SK-N-SH (cell line): ENCODE results near the gene CAGE1. TPM values are rescaled to one million over a fixed set of nuclear protein-coding genes. Genes with fewer than 3 reads are reported as not detected.

Experiments used
- CTCF ChIA-PET: fragments of 300-600, 350-600 bp; formaldehyde crosslinking; extraction: SDS; loops from one replicate; lab custom pipeline; 2021; lab: Yijun Ruan, JAX
- POLR2A ChIA-PET: fragments of 350-600 bp; sonication (Branson Sonifier 250); formaldehyde crosslinking; extraction: SDS; loops from one replicate; lab custom pipeline; 2020; ENCODE audit warnings: antibody characterized with exemption, inconsistent platforms; lab: Yijun Ruan, JAX
- DNase-seq: peaks from one replicate; pipeline ENCODE4 v3.0.0; 2012
- H2AFZ ChIP-seq: fragments of 200-600 bp; sonication (generic); 2 replicates; pipeline ENCODE4 v1.8.1; 2016; ENCODE audit warnings: antibody characterized with exemption, mild to moderate bottlenecking, low read depth
- H3F3A ChIP-seq: fragments of 200-600 bp; sonication (generic); replicated peaks from 2 replicates; pipeline ENCODE3; 2016; ENCODE audit warnings: antibody characterized with exemption, mild to moderate bottlenecking; ENCODE audit not compliant: insufficient read depth
- H3K27ac ChIP-seq, 2 experiments: fragments of 200-500 bp in 1 of 2; fragments of 200-600 bp in 1 of 2; sonication (Bioruptor generic) in 1 of 2; sonication (generic), shearing (Covaris generic) in 1 of 2; 2 replicates each; pipeline versions ENCODE4 v1.5.1 to v1.6.1; 2014 to 2016; ENCODE audit warnings: low read depth in 2 of 2, inconsistent platforms in 1 of 2, low read length in 1 of 2, mild to moderate bottlenecking in 1 of 2, mixed read lengths in 1 of 2
- H3K27me3 ChIP-seq: fragments of 200-600 bp; sonication (generic), shearing (Covaris generic); 2 replicates; pipeline ENCODE4 v1.6.1; 2016; ENCODE audit warnings: mixed run types; ENCODE audit not compliant: insufficient read depth
- H3K36me3 ChIP-seq, 2 experiments: fragments of 200-500 bp in 1 of 2; fragments of 200-600 bp in 1 of 2; sonication (Bioruptor generic) in 1 of 2; sonication (generic) in 1 of 2; replicated peaks in 1 of 2; 2 replicates each; pipeline versions ENCODE3 to v1.5.1; 2014 to 2016; ENCODE audit warnings: low read length in 1 of 2, mild to moderate bottlenecking in 1 of 2; ENCODE audit not compliant: insufficient read depth in 2 of 2, control insufficient read depth in 1 of 2
- H3K4me1 ChIP-seq, 2 experiments: fragments of 200-500 bp in 1 of 2; fragments of 200-600 bp in 1 of 2; sonication (Bioruptor generic) in 1 of 2; sonication (generic), shearing (Covaris generic) in 1 of 2; 2 replicates each; pipeline versions ENCODE4 v1.5.1 to v1.6.1; 2014 to 2016; ENCODE audit warnings: low read depth in 1 of 2, low read length in 1 of 2, mixed run types in 1 of 2; ENCODE audit not compliant: insufficient read depth in 2 of 2, control insufficient read depth in 1 of 2
- H3K4me2 ChIP-seq: fragments of 200-600 bp; sonication (generic), shearing (Covaris generic); 2 replicates; pipeline ENCODE4 v1.6.1; 2017; ENCODE audit warnings: mixed run types
- H3K4me3 ChIP-seq, 2 experiments: fragments of 200-500 bp in 1 of 2; fragments of 200-600 bp in 1 of 2; sonication (Bioruptor generic) in 1 of 2; sonication (generic), shearing (Covaris generic) in 1 of 2; 2 replicates each; pipeline versions ENCODE4 v1.5.1 to v1.8.1; 2014 to 2016; ENCODE audit warnings: low read depth in 2 of 2, inconsistent platforms in 1 of 2, low read length in 1 of 2, mild to moderate bottlenecking in 1 of 2, mixed read lengths in 1 of 2, moderate library complexity in 1 of 2
- H3K79me2 ChIP-seq: fragments of 200-600 bp; sonication (generic); 2 replicates; pipeline ENCODE4 v1.8.1; 2017; ENCODE audit warnings: mild to moderate bottlenecking; ENCODE audit not compliant: insufficient read depth
- H3K9ac ChIP-seq: fragments of 200-600 bp; sonication (generic); 2 replicates; pipeline ENCODE4 v1.6.1; 2017; ENCODE audit warnings: mixed run types
- H3K9me2 ChIP-seq: fragments of 200-600 bp; sonication (generic); 2 replicates; pipeline ENCODE4 v1.6.1; 2017; ENCODE audit warnings: mixed run types
- H3K9me3 ChIP-seq: fragments of 200-600 bp; sonication (generic); 2 replicates; pipeline ENCODE4 v1.6.1; 2017; ENCODE audit warnings: mixed run types, mild to moderate bottlenecking, moderate library complexity
- H4K20me1 ChIP-seq: fragments of 200-600 bp; sonication (generic); 2 replicates; pipeline ENCODE4 v1.6.1; 2017; ENCODE audit warnings: mild to moderate bottlenecking, mixed run types; ENCODE audit not compliant: insufficient read depth
- GATA2 ChIP-seq: sonication (generic); formaldehyde crosslinking; IDR thresholded peaks from 2 replicates; pipeline ENCODE4 v1.5.0; 2020; ENCODE audit warnings: mild to moderate bottlenecking, missing genetic modification reagents
- NFIC ChIP-seq: IDR thresholded peaks from 2 replicates; pipeline ENCODE4 v1.4.0; 2012; ENCODE audit warnings: borderline replicate concordance
- RAD21 ChIP-seq: IDR thresholded peaks from 2 replicates; pipeline ENCODE4 v1.6.1; 2012; ENCODE audit warnings: mild to moderate bottlenecking, low read length
- RCOR1 ChIP-seq: fragments of 150-350 bp; IDR thresholded peaks from 2 replicates; pipeline ENCODE4 v1.6.1; 2017; ENCODE audit warnings: antibody characterized with exemption, low read length
- SMC3 ChIP-seq: IDR thresholded peaks from 2 replicates; pipeline ENCODE4 v1.6.1; 2012; ENCODE audit warnings: low read depth, low read length, improper control_type of control experiment
- TCF12 ChIP-seq: IDR thresholded peaks from 2 replicates; pipeline ENCODE4 v1.4.0; 2012
- WGBS: methylation state at CpG from one replicate; pipeline ENCODE4 v1.1.6; 2017; ENCODE audit warnings: low lambda C conversion rate; 5-methylcytosine and 5-hydroxymethylcytosine counted together
- polyA plus RNA-seq, 3 experiments: library from polyadenylated mRNA; depleted of rRNA; stranded (reverse); fragments of >200 nt; gene quantifications; 2 replicates each; pipeline ENCODE4 v1.2.3, GENCODE V29; 2012
- TF ChIP-seq, protein P1 (sequence below): IDR thresholded peaks from 2 replicates; pipeline ENCODE4 v1.6.1; 2012; ENCODE audit warnings: mild to moderate bottlenecking, low read depth, low read length, moderate library complexity

The CAGE1 gene
- polyA plus RNA-seq, 1 of the 3 experiments (the other 2 are of a cell fraction): not detected

DNA sequence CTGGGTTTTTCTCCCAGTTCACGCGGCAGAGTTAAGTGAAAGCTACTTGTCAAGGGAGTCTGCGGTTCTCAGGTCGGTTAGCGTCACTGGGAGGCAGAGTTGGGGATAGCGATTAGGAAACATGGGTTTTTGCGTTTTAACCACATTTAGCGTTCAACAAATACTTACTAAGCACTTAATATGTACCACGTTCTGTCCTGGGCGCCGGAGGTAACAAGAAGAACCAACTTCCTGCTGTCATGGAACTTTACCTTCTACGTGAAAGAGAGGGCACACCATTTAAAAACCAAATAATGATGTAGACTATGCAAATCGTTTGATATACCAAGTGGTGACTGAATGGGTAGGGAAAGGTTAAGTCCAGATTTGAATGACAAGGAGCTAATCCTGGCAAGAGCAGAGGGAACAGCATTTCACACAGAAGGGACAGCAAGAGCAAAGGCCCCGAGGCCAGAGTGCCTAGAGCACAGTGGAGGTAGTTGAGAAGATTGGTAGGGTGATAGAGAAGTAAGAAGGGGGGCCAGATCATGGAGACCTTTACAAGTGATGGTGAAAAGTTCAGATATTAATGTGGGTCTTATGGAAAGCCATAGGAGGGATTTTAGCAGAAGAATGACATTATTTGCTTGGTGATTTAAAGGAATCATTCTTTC is 810 bp upstream of the CAGE1 start:
- no peaks in the 10 kb centered on the region for H3K9me3 ChIP-seq
- no peaks in the 10 kb centered on the region for H3K27me3 ChIP-seq
- H2AFZ ChIP-seq: peak overlapping the region; percentile 94
- H3F3A ChIP-seq: peaks cover 8% of the 10 kb centered on the region
- H3K4me3 ChIP-seq: peak overlapping the region; percentile 82 to 90
- peaks cover 0 to 14% of the 10 kb centered on the region in 2 experiments; a peak in 3 of 4 replicates for H3K4me1 ChIP-seq
- H3K36me3 ChIP-seq: peaks cover 14 to 15% of the 10 kb centered on the region in 2 experiments
- peaks cover 27% of the 10 kb centered on the region for H3K79me2 ChIP-seq
- peak overlapping the region; percentile 77 to 93 for H3K27ac ChIP-seq
- TF ChIP-seq NFIC: no peak
- TF ChIP-seq RAD21: peak; percentile 41
- TF ChIP-seq GATA2: no peak
- ChIA-PET POLR2A (interaction anchor here (1.0 to 2.3 kb wide), 5 partner anchors 14 to 114 kb away, joined by 3 to 11 read pairs (median 3); partner anchors contain the start of gene SSR1), CTCF (interaction anchor here (1.0 to 3.2 kb wide), 10 partner anchors 13 to 222 kb away, joined by 3 to 17 read pairs (median 4); partner anchors contain the start of gene SSR1)
- no peak for DNase-seq
- peak overlapping the region; percentile 74 for H3K9ac ChIP-seq
- H3K4me2 ChIP-seq: peak overlapping the region; percentile 80
- H4K20me1 ChIP-seq: no peaks in the 10 kb centered on the region
- H3K9me2 ChIP-seq: no peaks in the 10 kb centered on the region
- 5% methylated on average over 14 of the region's 14 CpGs for WGBS

- CTCF ChIA-PET: interaction anchor here (1.0 to 3.2 kb wide), 9 partner anchors 11 to 223 kb away, joined by 3 to 17 read pairs (median 4); partner anchors contain the start of gene SSR1
- Histone ChIP-seq H3F3A (peaks cover 8% of the 10 kb centered on the region), H3K9me3 (no peaks in the 10 kb centered on the region), H4K20me1 (no peaks in the 10 kb centered on the region), H3K79me2 (peaks cover 27% of the 10 kb centered on the region), H2AFZ (peak overlapping the region; percentile 94), H3K4me1 (peaks cover 0 to 14% of the 10 kb centered on the region in 2 experiments; a peak in 3 of 4 replicates), H3K4me2 (peak overlapping the region; percentile 80), H3K27me3 (no peaks in the 10 kb centered on the region), H3K36me3 (peaks cover 4 to 11% of the 10 kb centered on the region in 2 experiments), H3K9ac (peak overlapping the region; percentile 74), H3K9me2 (no peaks in the 10 kb centered on the region), H3K27ac (peak overlapping the region; percentile 77 to 93), H3K4me3 (peak overlapping the region; percentile 82 to 90)
- POLR2A ChIA-PET: interaction anchor here (1.0 to 2.3 kb wide), 4 partner anchors 25 to 113 kb away, joined by 3 to 11 read pairs (median 3); partner anchors contain the start of gene SSR1
- no peak for DNase-seq
- TF ChIP-seq, protein P1, sequence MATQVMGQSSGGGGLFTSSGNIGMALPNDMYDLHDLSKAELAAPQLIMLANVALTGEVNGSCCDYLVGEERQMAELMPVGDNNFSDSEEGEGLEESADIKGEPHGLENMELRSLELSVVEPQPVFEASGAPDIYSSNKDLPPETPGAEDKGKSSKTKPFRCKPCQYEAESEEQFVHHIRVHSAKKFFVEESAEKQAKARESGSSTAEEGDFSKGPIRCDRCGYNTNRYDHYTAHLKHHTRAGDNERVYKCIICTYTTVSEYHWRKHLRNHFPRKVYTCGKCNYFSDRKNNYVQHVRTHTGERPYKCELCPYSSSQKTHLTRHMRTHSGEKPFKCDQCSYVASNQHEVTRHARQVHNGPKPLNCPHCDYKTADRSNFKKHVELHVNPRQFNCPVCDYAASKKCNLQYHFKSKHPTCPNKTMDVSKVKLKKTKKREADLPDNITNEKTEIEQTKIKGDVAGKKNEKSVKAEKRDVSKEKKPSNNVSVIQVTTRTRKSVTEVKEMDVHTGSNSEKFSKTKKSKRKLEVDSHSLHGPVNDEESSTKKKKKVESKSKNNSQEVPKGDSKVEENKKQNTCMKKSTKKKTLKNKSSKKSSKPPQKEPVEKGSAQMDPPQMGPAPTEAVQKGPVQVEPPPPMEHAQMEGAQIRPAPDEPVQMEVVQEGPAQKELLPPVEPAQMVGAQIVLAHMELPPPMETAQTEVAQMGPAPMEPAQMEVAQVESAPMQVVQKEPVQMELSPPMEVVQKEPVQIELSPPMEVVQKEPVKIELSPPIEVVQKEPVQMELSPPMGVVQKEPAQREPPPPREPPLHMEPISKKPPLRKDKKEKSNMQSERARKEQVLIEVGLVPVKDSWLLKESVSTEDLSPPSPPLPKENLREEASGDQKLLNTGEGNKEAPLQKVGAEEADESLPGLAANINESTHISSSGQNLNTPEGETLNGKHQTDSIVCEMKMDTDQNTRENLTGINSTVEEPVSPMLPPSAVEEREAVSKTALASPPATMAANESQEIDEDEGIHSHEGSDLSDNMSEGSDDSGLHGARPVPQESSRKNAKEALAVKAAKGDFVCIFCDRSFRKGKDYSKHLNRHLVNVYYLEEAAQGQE: no peak
- no peak for TF ChIP-seq RCOR1
- TF ChIP-seq TCF12: no peak
- TF ChIP-seq SMC3: peak; percentile 4; the same call in 1 of the 2 replicates
- WGBS: 1% methylated on average over 7 of the region's 11 CpGs
Observed at GRCh38 chr6:7389162-7389450, 436 bp downstream of the CAGE1 start.
